GM21423 (cell line): ENCODE measurements around the gene JAZF1.

Experiments used
- ATAC-seq: cut with Tn5 transposase; IDR thresholded peaks from one replicate; pipeline ENCODE4 v1.9.1; 2021; ENCODE audit warnings: mild to moderate bottlenecking, moderate library complexity; ENCODE audit not compliant: unreplicated experiment

Gene JAZF1

DNA sequence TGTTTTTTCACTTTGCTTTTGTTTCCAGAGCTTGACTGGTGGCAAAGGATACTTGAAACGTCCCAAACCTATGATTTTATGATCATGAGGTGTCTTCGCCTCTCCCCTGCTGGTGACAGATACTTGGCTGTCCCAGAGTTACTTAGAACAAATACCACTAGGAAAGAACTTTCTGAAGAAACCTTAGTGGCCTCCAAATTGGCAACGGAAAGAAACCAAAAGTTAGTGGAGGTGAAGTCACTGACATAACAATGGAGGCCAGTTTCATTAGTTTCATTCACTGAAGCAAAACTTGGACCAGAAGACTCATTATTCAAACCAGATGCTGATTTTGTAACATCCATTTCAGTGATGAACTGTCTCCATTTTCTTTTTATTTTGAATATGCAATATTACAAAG, 68.6 kb downstream of the JAZF1 start:
- ATAC-seq = no peak

DNA sequence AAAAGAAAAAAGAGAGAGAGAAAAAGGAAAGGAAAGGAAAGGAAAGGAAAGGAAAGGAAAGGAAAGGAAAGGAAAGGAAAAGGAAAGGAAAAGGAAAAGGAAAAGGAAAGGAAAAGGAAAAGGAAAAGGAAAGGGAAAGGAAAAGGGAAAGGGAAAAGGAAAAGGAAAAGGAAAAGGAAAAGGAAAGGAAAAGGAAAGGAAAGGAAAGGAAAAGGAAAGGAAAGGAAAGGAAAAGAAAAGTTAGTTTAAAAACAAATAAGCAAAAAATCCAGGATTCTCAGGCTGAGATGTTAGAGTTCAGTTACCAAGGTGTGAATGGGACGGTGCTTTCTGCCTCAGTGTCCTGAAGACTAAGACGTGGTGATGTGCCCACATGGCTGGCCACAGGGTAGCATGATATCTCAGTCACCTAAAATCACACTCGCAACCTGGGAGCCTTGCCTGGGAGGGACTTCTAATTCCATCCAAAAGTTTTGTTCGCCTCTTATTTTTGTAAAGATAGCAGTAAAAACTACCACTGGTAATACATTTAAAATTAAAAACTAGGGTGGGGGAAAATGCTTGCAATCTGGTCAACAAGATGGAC, 70.1 kb downstream of the JAZF1 start:
- ATAC-seq = no peak

DNA sequence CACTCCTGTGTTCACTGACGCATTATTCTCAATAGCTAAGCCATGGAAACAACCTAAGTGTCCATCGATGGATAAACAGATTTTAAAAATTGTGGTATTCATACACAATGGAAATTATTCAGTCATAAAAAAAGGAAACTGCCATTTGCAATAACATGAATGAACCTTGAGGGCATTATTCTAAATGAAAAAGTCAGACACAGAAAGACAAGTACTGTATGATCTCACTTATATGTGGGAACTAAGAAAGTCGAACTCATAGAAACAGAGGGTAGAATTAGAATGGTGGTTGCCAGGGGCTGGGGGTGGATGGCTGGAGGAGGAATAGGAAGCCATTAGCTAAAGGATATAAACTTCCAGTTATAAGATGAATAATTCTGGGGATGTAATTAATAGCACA, 71.8 kb downstream of the JAZF1 start:
- no peak for ATAC-seq

DNA sequence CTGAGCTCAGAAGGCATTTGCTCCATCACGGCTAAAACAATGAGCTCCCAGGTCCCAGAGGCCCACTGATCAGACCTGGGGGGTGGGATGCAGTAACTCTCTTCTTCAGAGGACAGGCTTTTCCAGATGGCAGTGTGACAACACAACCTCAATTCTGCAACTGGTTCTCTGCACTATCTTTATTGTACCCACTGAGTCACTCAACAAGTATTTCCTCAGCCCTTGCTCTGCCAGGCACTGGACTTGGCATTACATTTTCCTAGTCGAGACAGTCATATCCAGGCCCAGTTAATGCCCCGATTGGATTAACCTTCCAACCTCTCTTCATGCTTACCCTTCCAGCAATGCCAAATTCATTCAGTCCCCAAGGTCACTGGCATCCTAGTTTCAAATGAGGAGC, 72.6 kb downstream of the JAZF1 start:
- ATAC-seq = no peak

DNA sequence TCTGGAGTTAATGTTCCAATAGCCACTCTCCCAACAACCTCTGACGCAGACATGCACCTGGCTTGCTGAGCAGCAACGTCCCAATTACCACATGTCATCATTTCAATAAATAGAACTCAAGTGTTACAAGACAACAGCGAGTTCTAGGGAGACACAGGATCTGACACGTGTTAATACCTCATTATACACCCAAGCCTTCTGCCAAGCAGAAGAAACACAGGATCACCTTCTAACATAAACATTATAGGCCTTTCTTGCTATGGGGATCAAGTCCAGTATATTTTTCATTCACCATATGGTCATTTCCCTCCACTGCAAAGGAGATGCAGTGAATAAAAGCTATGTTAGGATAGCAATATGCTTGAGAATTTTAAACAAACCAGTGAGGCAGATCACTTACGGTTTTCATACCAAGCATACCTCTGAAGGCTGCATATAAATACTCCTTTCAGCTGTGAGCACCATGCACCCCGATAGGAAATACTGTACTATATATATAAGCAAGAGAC, 74.2 kb downstream of the JAZF1 start:
- ATAC-seq = no peak

DNA sequence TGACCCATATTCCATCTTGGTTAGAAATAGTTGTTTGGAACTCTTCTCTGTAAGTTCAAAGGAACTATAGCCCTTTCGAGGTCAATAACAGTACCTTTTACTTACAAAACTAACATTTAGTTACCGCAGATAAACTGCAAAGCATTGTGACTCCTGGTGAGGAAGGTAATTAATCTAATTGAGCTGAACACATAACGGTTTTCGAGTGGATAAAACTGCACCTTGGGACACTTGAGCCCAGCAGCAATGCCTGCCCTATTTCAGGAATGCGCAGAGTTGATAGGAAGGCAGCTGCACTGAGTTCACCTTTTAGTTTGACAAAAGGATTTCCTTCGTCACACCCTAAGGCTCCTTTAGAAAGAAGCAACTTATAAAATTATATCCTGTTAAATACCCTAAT, 75.4 kb downstream of the JAZF1 start:
- no peak for ATAC-seq

DNA sequence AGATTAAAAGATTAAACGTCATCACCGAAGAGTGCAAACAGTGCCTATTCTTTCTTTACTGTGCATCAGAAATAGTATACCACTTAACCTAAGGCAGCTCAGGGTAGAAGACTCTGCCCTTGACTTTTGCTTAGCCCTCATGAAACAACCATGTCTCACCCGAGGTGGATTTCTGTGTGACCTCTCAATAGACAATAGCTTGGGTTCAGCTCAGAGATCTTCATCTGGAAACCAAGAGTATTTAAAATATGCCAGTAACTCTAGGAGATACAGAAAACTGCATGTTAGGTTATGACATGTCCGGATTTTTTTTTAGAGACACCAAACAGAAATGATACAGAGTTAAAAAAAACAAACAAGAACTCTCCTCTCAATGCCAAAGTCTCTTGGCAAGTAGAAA, 75.8 kb downstream of the JAZF1 start:
- ATAC-seq = no peak

DNA sequence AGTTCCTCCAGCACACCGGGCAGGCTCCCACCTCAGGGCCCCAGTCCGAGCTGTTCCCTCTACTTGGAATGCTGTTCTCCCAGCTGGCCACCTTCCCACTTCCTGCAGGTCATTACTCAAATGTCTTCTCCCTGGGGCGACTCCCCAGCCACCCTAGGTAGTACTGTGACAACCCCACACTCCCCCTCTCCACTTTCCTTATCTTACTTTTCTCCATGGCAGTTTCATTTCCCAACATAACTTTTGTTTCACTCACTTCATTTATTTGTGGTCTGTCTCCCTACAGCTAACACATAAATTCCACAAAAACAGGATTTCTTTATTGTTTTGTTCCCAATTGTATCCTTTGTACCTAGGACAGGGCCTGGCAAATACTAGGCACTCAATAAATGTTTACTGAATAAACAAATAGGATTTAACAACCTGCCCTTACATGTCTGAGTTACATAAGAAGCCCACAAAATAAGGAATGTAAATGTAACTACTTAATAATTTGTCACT, 76.5 kb downstream of the JAZF1 start:
- no peak for ATAC-seq

DNA sequence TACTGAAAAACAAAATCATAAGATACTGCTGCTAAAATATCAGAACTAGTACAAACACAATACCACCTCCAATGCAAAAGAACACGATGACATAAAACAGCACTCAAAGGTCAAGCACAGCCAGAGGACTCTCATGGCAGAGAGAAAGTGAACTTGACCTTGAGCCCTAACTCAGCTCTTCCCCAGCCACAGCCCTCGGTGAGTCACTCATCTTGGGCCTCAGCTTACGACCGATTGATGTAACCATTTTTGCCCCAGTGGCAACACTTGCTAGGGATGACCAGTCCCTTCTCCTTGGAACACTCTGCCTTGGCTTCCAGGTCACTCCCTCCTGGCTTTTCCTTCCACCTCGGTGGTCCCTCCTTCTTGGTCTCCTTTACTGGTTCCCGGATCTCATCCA, 77.8 kb downstream of the JAZF1 start:
- no peak for ATAC-seq

DNA sequence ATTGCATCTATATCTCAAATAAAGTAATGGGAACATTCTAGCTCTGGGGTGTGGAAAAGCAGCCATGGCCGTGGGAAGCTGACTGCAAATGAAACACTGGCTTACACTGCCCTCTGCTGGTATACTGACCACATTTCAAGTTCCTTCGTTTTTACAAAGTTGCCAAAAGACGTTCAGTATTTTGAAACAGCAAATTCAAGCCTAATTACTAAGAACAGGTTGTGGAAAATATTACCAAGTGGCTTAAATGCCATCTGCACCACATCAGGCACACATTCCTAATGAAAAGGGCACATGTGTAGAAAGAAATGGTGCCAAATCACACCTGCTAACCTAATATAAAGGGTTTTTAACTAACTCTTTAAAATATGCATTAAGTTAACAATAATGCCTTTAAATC, 83.9 kb downstream of the JAZF1 start:
- no peak for ATAC-seq

DNA sequence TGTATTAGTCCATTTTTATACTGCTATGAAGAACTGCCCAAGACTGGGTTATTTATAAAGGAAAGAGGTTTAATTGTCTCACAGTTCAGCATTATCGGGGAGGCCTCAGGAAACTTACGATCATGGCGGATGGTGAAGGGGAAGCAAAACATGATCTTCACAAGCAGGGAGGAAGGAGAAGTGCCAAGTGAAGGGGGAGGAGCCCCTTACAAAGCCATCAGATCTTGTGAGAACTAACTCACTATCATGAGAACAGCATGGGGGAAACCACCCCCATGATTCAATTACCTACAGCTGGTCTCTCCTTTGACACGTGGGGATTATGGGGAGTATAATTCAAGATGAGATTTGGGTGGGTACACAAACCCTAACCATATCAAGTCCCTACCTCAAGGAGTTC, 85.4 kb downstream of the JAZF1 start:
- no peak for ATAC-seq

DNA sequence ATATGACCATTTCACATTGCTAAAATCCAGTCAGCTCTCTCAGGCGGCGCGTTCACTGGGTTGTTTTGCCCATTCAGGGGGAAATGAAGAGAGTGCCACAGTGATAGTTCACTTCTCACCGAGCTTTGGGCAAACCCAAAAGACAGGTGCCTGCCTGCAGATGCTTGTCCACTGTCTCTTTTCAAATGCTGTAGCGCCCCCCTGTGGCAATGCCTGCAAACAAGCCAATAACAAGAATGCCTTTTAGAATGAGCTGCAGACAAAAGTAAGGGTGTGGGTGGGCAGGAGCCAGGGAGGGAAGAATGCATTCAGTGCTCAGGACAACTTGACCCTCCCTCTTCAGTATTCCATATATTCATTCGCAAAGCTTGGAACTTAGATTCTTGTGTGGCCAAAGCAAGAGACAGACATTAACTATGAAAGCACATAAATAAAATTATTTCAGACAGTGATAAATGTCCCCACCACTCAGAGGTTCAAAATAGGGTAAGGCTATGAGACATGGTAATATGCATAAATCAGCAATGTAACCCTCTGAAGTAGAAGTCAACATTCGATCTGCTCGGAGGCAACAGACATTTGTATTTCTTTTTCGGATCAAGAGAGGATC, 86.9 kb downstream of the JAZF1 start:
- ATAC-seq = no peak

DNA sequence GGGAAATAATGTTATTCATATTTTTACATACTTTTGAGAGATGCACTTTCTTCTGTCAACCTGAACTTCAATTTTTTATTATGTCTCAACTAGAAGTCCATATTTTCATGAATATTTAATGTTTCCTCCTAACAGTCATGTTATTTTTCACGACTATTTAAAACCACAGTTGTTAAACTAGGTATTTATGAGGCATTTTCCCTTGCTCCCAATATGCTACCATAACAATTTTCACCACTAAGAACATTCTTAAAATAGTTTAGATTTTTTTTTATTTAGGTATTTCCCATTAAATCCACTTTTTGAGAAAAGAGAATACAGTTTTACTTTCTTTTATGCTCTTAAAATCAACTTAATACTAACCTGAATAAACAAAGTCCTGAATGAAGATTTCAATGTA, 89.4 kb downstream of the JAZF1 start:
- ATAC-seq = no peak

DNA sequence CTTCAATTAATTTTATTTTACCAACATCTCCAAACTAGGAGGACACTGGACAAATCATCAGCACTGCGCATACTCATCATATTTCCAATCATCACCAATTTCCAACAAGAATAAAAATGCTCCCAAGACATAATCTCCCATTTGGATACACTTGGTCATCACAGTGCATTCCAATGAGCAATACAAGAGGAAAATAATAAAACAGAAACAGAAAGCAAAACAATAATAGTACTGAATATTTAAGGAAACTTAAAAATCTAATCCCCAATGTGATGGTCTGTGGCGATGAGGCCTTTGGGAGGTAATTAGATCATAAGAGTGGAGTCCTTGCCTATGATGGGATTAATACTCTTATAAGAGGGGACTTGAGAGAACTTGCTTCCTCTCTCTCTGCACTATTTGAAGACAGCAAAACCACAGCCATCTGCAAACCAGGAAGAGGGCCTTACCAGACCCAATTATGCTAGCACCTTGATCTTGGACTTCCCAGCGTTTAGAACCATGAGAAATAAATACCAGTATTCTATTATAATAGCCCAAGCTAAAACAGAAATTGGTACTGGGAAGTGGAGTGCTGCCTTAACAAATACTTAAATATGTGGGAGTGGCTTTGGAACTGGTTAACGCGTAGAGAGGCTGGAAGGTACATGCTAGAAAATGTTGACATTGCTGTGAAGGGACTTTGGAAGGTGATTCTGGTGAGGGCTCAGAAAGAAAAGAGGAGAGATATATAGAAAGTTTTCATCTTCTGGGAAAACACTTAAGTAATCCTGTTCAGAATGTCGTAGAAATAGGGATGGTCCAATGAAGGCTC, 91.5 kb downstream of the JAZF1 start:
- ATAC-seq = no peak

DNA sequence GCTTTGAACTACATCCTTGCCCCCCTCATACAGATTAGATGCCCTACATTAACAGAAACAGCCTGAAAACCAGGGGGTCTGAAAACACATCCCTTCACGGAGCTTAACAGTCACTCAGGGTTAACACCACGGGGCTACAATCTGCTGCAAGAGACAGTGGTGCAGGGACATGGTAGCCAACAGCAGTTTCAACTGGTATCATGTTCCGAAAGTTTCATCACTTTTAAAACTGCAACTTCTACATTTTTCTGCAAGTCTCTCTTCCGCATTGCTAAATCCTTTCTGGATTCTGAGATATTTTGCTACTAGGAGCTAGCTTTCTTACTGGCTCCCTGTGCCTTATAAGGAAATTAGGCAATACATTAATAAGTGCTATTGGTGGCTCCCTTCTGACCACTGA, 92.6 kb downstream of the JAZF1 start:
- no peak for ATAC-seq

DNA sequence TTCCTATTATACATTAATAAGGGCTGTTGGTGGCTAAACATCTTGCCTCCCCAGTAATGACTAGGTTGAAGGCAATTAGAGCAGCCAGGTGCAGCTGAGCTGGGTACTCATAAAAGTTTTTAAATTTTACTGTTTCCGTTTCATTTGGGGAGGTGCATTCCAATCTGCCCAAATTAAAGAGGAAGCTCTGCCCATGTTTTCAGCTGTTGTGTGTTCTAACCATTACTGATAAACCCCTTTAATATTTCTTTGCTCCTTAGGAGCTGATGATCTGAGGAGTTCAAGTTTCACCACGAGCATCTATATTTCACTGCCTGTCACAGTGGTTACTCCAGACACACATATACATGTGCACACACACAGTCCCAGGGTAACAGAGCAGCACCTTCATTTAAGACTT, 94.4 kb downstream of the JAZF1 start:
- ATAC-seq = no peak

DNA sequence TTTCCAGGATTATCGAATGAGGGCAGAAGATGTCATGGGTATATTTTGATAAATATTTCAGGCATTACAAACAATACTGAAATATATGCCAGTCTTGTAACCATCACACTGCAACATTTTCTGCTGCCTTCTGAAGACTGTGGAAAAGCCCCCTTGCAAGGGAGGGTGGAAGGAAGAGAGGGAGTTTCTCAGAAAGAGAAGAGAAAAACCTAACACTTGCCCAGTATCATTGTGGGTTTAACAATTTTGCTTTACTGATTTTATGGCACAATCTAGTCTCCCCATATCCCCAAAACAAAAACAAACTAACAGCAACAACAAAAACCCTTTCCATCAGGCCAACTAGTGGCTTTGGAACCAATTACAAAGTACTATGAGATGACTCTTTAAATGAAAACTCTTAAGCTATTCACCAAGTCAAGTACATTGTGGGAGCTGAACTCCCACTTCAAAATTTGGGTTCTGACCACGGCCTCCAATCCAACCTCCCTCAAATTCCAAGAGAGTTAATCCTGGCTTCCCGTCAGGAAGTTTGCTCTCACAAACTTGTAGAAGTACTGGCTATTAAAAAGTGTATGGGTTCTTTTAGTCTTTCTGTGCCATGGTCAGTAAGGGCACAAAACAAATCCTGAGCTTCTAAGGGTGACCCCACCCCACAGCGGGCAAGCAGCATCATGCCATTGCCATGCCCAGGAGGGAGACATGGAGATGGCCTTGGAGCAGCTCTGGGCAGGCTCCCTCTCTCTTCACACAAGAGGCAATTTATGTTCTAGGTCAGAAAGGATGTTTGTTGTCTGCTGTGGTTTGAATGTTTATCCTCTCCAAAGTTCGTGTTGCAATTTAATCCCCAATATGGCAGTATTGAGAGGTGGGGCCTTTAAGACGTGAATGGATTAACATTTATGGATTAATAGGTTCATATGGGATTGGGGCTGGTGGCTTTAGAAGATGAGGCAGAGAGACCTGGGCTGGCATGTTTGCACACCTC, 96.3 kb downstream of the JAZF1 start:
- no peak for ATAC-seq

DNA sequence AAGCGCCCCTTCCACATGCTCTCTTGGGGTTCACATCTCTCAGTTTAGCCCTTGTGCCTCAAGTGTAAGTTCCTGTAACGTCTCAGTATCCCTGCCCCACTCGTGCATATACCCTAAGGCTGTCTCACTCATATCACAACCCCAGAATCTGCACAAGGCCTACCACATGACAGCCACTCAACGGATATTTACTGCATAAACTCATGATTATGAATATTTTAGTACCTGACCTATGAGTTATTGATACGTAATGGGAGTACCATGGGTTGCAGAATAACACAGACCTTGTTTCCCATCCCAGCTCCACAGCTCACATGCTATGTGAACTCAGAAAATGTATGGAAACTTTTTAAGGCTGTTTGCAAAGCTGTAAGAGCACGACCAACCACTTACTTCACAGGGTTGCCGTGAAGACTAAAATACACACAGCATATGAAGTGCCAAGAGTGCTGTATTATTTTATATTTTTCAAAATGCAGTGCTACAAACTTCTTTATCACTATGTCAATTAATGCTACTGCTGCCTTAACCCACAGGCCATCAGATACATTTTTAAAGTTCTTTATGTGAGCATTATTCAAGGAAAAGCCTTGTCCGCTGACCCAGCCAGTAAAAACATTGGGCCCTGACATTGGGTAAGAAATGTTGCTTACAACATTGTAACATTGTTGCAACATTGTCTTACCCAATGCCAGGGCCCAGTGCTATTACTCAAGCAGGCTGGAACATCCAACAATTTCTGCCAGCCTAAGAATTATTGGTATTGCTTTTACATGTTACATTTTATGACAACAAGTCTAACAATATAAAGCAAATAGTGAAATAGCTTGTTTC, 97.2 kb downstream of the JAZF1 start:
- ATAC-seq = no peak

DNA sequence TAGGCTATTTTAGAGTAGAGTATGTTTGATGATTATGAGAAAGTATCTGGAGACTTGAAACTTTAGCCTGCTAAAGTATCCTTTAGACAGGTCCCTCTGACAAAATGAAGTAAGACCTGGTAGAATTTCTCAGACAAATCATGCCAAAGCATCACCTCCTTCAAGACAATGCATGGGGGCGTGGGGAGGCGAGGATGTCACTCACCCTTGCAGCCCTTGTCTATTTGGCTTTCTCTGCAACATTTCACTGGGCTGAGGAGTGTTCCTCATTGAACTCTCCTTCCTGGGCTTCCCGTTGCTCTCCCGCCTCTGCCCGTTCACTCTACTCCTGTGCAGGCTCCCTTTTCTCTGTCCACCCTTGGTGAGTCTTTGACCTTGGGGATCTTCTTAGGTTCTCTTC, 98.5 kb downstream of the JAZF1 start:
- no peak for ATAC-seq

DNA sequence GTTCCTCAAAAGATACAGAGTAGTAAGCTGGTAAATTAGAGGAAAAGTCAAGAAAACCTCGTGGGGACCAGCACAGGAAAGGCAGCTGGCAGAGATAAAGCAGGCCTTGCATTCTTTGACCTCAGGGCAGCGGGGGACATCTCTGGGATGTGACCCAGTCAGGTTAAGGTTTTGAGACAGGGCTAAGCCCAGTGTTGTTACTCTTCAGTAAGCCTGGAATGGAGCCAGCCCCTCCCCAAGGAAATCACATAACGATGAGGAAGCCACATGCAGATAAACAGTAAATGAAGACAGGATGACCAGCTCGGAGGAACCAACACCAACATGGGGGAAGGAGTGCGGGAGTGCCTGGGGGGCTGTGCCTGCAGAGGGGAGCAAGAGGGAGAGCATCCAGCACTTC, 99.6 kb downstream of the JAZF1 start:
- no peak for ATAC-seq
